NCI-H345 treated with DMSO at 0.1 percent for 48 hours (cell line): ENCODE results near the gene CBFB.
"Not testable (repeated sequence)": the region's sequence is repeated elsewhere in the genome, so short reads cannot be mapped to it uniquely, and the experiment has no call there.

Source experiments
- DNase-seq: peaks from one replicate; lab custom pipeline; 2025; ENCODE audit not compliant: unreplicated experiment; lab: John Stamatoyannopoulos, UW

CBFB gene

GRCh38 chr16:67040906-67041305 lies 12.0 kb downstream of the CBFB start:
- DNase-seq: no peak

- not testable (repeated sequence) for DNase-seq
Observed at GRCh38 chr16:67041520-67041919, 12.6 kb downstream of the CBFB start.

- no peak for DNase-seq
Observed at GRCh38 chr16:67043420-67043819, 14.5 kb downstream of the CBFB start.

- DNase-seq: no peak
Observed at GRCh38 chr16:67050796-67051195, 21.8 kb downstream of the CBFB start.

GRCh38 chr16:67052399-67052798 lies 23.4 kb downstream of the CBFB start:
- no peak for DNase-seq

GRCh38 chr16:67053767-67054334 lies 24.9 kb downstream of the CBFB start:
- DNase-seq: no peak

GRCh38 chr16:67054901-67055300 lies 26.0 kb downstream of the CBFB start:
- no peak for DNase-seq

- DNase-seq: no peak
Observed at GRCh38 chr16:67055712-67056487, 27.0 kb downstream of the CBFB start.

GRCh38 chr16:67063008-67063407 lies 34.1 kb downstream of the CBFB start:
- no peak for DNase-seq

GRCh38 chr16:67068212-67068753 lies 39.3 kb downstream of the CBFB start:
- no peak for DNase-seq

- DNase-seq: no peak
Observed at GRCh38 chr16:67071476-67072048, 42.6 kb downstream of the CBFB start.

GRCh38 chr16:67075331-67075730 lies 46.4 kb downstream of the CBFB start:
- DNase-seq: no peak

GRCh38 chr16:67077871-67078270 lies 48.9 kb downstream of the CBFB start:
- no peak for DNase-seq

- DNase-seq: no peak
Observed at GRCh38 chr16:67082100-67082499, 53.2 kb downstream of the CBFB start.

- DNase-seq: no peak
Observed at GRCh38 chr16:67082891-67083290, 53.9 kb downstream of the CBFB start.

GRCh38 chr16:67084345-67085028 lies 55.5 kb downstream of the CBFB start:
- DNase-seq: no peak

- DNase-seq: no peak
Observed at GRCh38 chr16:67086822-67087221, 57.9 kb downstream of the CBFB start.

GRCh38 chr16:67087291-67087690 lies 58.3 kb downstream of the CBFB start:
- DNase-seq: no peak

GRCh38 chr16:67087803-67088202 lies 58.9 kb downstream of the CBFB start:
- no peak for DNase-seq

GRCh38 chr16:67088551-67088950 lies 59.6 kb downstream of the CBFB start:
- DNase-seq: no peak

- DNase-seq: no peak
Observed at GRCh38 chr16:67089101-67089500, 60.2 kb downstream of the CBFB start.
